Esophagus (tissue), 2 donors: ENCODE results near the gene GHITM. TPM values are rescaled to one million over a fixed set of nuclear protein-coding genes. Genes with fewer than 3 reads are reported as not detected.
A peak's percentile ranks its signal among the peaks of the same experiment; 100 is the strongest.
"Not testable (repeated sequence)": the region's sequence is repeated elsewhere in the genome, so short reads cannot be mapped to it uniquely, and the experiment has no call there.

Experiments used
- H3K27ac ChIP-seq, 2 donors: one replicate each; pipeline ENCODE4 v1.5.1; 2013; ENCODE audit warnings: low read depth in 2 of 2, mild to moderate bottlenecking in 2 of 2, inconsistent platforms in 1 of 2, low read length in 1 of 2, moderate library complexity in 1 of 2
- H3K27me3 ChIP-seq, 2 donors: one replicate each; pipeline ENCODE4 v1.6.1; 2013; ENCODE audit warnings: low read length in 2 of 2, control low read depth in 1 of 2, mild to moderate bottlenecking in 1 of 2; ENCODE audit not compliant: insufficient read depth in 2 of 2, control insufficient read depth in 1 of 2
- H3K36me3 ChIP-seq, 2 donors: one replicate each; pipeline ENCODE4 v1.6.1; 2013; ENCODE audit warnings: low read length in 1 of 2; ENCODE audit not compliant: control insufficient read depth in 2 of 2, insufficient read depth in 2 of 2
- H3K4me1 ChIP-seq, 2 donors: one replicate each; pipeline ENCODE4 v1.6.1; 2013; ENCODE audit warnings: low read length in 1 of 2; ENCODE audit not compliant: control insufficient read depth in 2 of 2, insufficient read depth in 2 of 2
- H3K4me3 ChIP-seq, 2 donors: one replicate each; pipeline ENCODE4 v1.5.1; 2013; ENCODE audit warnings: low read length in 2 of 2, mild to moderate bottlenecking in 2 of 2, low read depth in 1 of 2, moderate library complexity in 1 of 2
- H3K9me3 ChIP-seq, 2 donors: one replicate each; pipeline ENCODE4 v1.6.1; 2013; ENCODE audit warnings: mild to moderate bottlenecking in 2 of 2, low read depth in 1 of 2, low read length in 1 of 2, moderate library complexity in 1 of 2; ENCODE audit not compliant: control insufficient read depth in 2 of 2, insufficient read depth in 1 of 2
- WGBS, 2 donors: extraction: QIAGEN DNeasy Blood & Tissue Kit; methylation state at CpG; one replicate each; pipeline ENCODE4 v1.1.7; 2013; 5-methylcytosine and 5-hydroxymethylcytosine counted together
- polyA plus RNA-seq, 2 donors: library from polyadenylated mRNA; stranded (reverse); fragments of 200-250 nt; gene quantifications; one replicate each; pipeline ENCODE4 v1.2.3, GENCODE V29; 2013
- donor health status: healthy with polysubstance abuse.
- donor health status: Bipolar disorder and iron deficiency.

Gene GHITM
- polyA plus RNA-seq, 2 donors = 62.8 to 144 TPM

- H3K36me3 ChIP-seq = peaks cover 0 to 6% of the 10 kb centered on the region in 2 donors
- 30% methylated on average over 9 of the region's 9 CpGs for WGBS, 2 donors
- peaks cover 0 to 3% of the 10 kb centered on the region in 2 donors for H3K4me1 ChIP-seq
- no peaks in the 10 kb centered on the region for H3K9me3 ChIP-seq
- H3K4me3 ChIP-seq = no peak overlapping the region
- peak overlapping the region; percentile 73 to 90 for H3K27ac ChIP-seq
- H3K27me3 ChIP-seq = no peaks in the 10 kb centered on the region
Measured at GRCh38 chr10:84159076-84159685, 19.9 kb downstream of the GHITM start.

- Histone ChIP-seq H3K36me3 (no peaks in the 10 kb centered on the region), H3K4me1 (peaks cover 0 to 3% of the 10 kb centered on the region in 2 donors), H3K27ac (no peak overlapping the region), H3K4me3 (no peak overlapping the region), H3K9me3 (no peaks in the 10 kb centered on the region), H3K27me3 (no peaks in the 10 kb centered on the region)
- WGBS, 2 donors = 50 to 52% methylated on average over 6 of the region's 6 CpGs
Measured at GRCh38 chr10:84160663-84161362, 21.5 kb downstream of the GHITM start.

GRCh38 chr10:84163996-84164395 lies 24.7 kb downstream of the GHITM start:
- 37 to 53% methylated on average over 2 of the region's 2 CpGs for WGBS, 2 donors
- Histone ChIP-seq H3K27me3 (no peaks in the 10 kb centered on the region), H3K36me3 (no peaks in the 10 kb centered on the region), H3K9me3 (no peaks in the 10 kb centered on the region), H3K27ac (peak overlapping the region in 1 of 2 donors; percentile 25), H3K4me3 (no peak overlapping the region), H3K4me1 (peaks cover 0 to 6% of the 10 kb centered on the region in 2 donors)

- H3K36me3 ChIP-seq = no peaks in the 10 kb centered on the region
- peaks cover 0 to 4% of the 10 kb centered on the region in 2 donors for H3K4me1 ChIP-seq
- no peaks in the 10 kb centered on the region for H3K9me3 ChIP-seq
- H3K27ac ChIP-seq = peak overlapping the region in 1 of 2 donors; percentile 3
- no peaks in the 10 kb centered on the region for H3K27me3 ChIP-seq
- H3K4me3 ChIP-seq = no peak overlapping the region
- 25 to 41% methylated on average over 2 of the region's 2 CpGs for WGBS, 2 donors
Measured at GRCh38 chr10:84164442-84164841, 25.1 kb downstream of the GHITM start.

DNA sequence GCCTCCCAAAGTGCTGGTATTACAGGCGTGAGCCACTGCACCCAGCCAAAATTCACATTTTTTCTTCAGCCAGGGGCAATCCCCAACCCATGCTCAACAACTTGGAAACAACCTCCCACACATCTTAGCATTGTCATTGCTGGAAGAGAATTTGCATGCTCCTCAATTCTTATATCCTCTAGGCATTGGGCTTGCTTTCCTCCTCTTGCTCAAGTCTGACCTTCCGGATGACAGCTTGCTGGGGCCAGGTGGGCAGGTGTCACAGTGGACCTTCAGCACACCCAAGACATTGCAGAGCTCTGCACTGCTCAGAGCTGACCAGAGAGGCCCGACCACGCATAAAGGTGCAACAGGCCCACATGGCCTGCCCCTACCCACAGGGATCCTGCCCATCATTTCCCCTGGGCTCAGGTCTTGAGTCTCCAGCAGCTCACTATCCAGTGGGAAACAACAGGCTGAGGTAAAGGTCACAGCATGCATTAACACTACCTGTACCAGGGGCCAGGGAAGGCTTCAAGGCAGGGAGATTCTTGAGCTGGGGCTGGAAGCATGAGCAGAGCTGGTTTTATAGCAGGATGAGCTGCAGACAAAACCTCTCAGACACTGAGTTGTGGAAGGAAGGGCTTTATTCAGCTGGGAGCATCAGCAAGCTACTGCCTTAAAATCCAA lies 27.4 kb downstream of the GHITM start:
- H3K27ac ChIP-seq = peak overlapping the region; percentile 8 to 56
- 75 to 86% methylated on average over 4 of the region's 4 CpGs for WGBS, 2 donors
- no peaks in the 10 kb centered on the region for H3K36me3 ChIP-seq
- peaks cover 0 to 4% of the 10 kb centered on the region in 2 donors for H3K4me1 ChIP-seq
- H3K27me3 ChIP-seq = no peaks in the 10 kb centered on the region
- H3K4me3 ChIP-seq = no peak overlapping the region
- H3K9me3 ChIP-seq = no peaks in the 10 kb centered on the region

GRCh38 chr10:84167289-84167653 lies 28.0 kb downstream of the GHITM start:
- not testable (repeated sequence) for H3K4me1 ChIP-seq, H3K9me3 ChIP-seq, H3K4me3 ChIP-seq, H3K36me3 ChIP-seq, H3K27me3 ChIP-seq
- WGBS, 2 donors = 48 to 60% methylated on average over 2 of the region's 2 CpGs
- peak overlapping the region; percentile 8 to 56 for H3K27ac ChIP-seq

DNA sequence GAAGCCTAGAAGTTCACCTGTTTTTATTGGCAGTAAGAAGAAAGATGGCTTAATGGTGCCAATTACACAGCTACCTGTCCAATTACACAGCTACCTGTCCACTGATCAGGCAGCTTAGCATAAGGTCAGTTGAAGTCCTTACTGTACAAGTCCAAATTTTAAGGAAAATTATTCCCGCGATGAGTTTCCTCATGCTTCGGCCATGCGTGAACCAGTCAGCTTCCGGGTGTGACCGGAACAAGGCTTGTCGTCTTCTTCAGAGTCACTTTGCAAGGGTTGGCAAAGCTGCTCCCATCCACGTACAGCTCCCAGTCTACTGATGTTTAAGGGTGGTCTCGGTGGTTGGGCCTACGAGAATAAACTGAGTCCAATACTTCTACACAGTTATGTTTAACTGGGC lies 29.1 kb downstream of the GHITM start:
- not testable (repeated sequence) for H3K4me3 ChIP-seq, H3K36me3 ChIP-seq, H3K9me3 ChIP-seq, H3K27me3 ChIP-seq, H3K27ac ChIP-seq
- 90 to 93% methylated on average over 10 of the region's 10 CpGs for WGBS, 2 donors
- H3K4me1 ChIP-seq = peaks cover 6 to 15% of the 10 kb centered on the region in 2 donors

DNA sequence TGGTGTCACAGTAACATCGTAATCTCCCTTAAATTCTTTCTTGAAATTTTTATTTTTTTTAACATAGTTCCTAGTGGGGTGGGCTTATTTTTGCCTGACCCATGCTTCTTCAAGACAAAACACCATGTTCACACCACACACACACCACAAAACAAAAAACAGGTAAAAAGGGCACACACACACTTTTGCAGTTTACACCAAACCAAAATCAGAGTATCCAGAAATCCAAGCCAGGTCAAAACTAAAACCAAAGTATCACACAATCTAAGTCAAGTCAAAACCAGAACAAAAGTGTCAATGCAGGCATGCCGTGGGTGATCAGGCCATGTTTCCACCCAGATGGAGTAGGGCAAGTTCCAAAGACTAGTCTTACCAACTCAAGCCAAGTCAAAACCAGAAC lies 31.9 kb downstream of the GHITM start:
- H3K36me3 ChIP-seq, H3K9me3 ChIP-seq, H3K27me3 ChIP-seq: not testable (repeated sequence)
- peak overlapping the region; percentile 37 to 45 for H3K4me3 ChIP-seq
- H3K4me1 ChIP-seq = peaks cover 9 to 19% of the 10 kb centered on the region in 2 donors
- WGBS, 2 donors = 54 to 60% methylated on average over 2 of the region's 2 CpGs
- H3K27ac ChIP-seq = peak overlapping the region; percentile 91 to 95

GRCh38 chr10:84171700-84172466 lies 32.6 kb downstream of the GHITM start:
- H3K27me3 ChIP-seq, H3K36me3 ChIP-seq, H3K9me3 ChIP-seq: not testable (repeated sequence)
- Histone ChIP-seq H3K4me1 (peaks cover 9 to 20% of the 10 kb centered on the region in 2 donors), H3K27ac (peak overlapping the region; percentile 91 to 95), H3K4me3 (peak overlapping the region; percentile 37 to 45)
- WGBS, 2 donors = 50 to 72% methylated on average over 20 of the region's 21 CpGs
